ENCODE results near the gene USP21. TPM values are rescaled to one million over a fixed set of nuclear protein-coding genes. Genes with fewer than 3 reads are reported as not detected.

USP21 gene
- total and polyA plus RNA-seq, 9 of the 15 experiments (the other 6 are each of a cell fraction or from before 2014, with no cell fraction given): 4.9 to 52.4 (median 21.6) TPM

GRCh38 chr1:161153682-161154337 lies 5.5 kb upstream of the USP21 start, which contains the start of gene UFC1 (continued):
- TF ChIP-seq NFRKB (IDR thresholded peaks at IDR 0.05; ENCODE audit: low read depth) (peak; percentile 100), FOSL1 (tag; conservative IDR thresholded peaks at IDR 0.05) (no peak; the same call in 1 of the 2 replicates), TBP (optimal IDR thresholded peaks at IDR 0.05; ENCODE audit: low read depth, low read length) (peak; percentile 97), ZNF316 (IDR thresholded peaks at IDR 0.05) (no peak), KDM4B (IDR thresholded peaks at IDR 0.05; ENCODE audit: borderline replicate concordance in 2 of 2, low read depth in 1 of 2) (no peak), ZNF224 (CRISPR knock-in tag; IDR thresholded peaks at IDR 0.05) (no peak), PTRF (tag; IDR thresholded peaks at IDR 0.05) (no peak), MAZ (CRISPR knock-in tag; conservative IDR thresholded peaks at IDR 0.05 in 1 of 2, IDR thresholded peaks at IDR 0.05 in 1 of 2) (peak in 1 of 2 experiments; percentile 44; a peak in 1 of 4 replicates), TAF15 (IDR thresholded peaks at IDR 0.05; ENCODE audit: low read depth, low read length) (no peak), CHAMP1 (IDR thresholded peaks at IDR 0.05) (no peak), TAF7 (tag; IDR thresholded peaks at IDR 0.05) (peak; percentile 97), NFYB (IDR thresholded peaks at IDR 0.05; ENCODE audit: extremely low read depth, insufficient read length) (no peak), SMARCC2 (IDR thresholded peaks at IDR 0.05; ENCODE audit: low read depth) (no peak), GABPA (tag; conservative IDR thresholded peaks at IDR 0.05; ENCODE audit: low read depth) (peak; percentile 99), CSDE1 (IDR thresholded peaks at IDR 0.05) (peak; percentile 51 to 87; a peak in 2 of 4 replicates), LARP7 (IDR thresholded peaks at IDR 0.05) (no peak), HMGN3 (IDR thresholded peaks at IDR 0.05; ENCODE audit: borderline replicate concordance, extremely low read depth, insufficient read length, low read depth, low read length) (no peak), RBM17 (IDR thresholded peaks at IDR 0.05; ENCODE audit: borderline replicate concordance, low read depth, low read length) (no peak), SNIP1 (IDR thresholded peaks at IDR 0.05; ENCODE audit: low read depth) (no peak), ZNF584 (CRISPR knock-in tag; IDR thresholded peaks at IDR 0.05; ENCODE audit: low read depth) (no peak; the same call in 1 of the 2 replicates)
- TF ChIP-seq, protein P1, sequence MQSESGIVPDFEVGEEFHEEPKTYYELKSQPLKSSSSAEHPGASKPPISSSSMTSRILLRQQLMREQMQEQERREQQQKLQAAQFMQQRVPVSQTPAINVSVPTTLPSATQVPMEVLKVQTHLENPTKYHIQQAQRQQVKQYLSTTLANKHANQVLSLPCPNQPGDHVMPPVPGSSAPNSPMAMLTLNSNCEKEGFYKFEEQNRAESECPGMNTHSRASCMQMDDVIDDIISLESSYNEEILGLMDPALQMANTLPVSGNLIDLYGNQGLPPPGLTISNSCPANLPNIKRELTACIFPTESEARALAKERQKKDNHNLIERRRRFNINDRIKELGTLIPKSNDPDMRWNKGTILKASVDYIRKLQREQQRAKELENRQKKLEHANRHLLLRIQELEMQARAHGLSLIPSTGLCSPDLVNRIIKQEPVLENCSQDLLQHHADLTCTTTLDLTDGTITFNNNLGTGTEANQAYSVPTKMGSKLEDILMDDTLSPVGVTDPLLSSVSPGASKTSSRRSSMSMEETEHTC (IDR thresholded peaks at IDR 0.05): no peak
- TF ChIP-seq, protein P2, sequence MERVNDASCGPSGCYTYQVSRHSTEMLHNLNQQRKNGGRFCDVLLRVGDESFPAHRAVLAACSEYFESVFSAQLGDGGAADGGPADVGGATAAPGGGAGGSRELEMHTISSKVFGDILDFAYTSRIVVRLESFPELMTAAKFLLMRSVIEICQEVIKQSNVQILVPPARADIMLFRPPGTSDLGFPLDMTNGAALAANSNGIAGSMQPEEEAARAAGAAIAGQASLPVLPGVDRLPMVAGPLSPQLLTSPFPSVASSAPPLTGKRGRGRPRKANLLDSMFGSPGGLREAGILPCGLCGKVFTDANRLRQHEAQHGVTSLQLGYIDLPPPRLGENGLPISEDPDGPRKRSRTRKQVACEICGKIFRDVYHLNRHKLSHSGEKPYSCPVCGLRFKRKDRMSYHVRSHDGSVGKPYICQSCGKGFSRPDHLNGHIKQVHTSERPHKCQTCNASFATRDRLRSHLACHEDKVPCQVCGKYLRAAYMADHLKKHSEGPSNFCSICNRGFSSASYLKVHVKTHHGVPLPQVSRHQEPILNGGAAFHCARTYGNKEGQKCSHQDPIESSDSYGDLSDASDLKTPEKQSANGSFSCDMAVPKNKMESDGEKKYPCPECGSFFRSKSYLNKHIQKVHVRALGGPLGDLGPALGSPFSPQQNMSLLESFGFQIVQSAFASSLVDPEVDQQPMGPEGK (CRISPR knock-in tag; IDR thresholded peaks at IDR 0.05; ENCODE audit: borderline replicate concordance): no peak
- TF ChIP-seq, protein P3, sequence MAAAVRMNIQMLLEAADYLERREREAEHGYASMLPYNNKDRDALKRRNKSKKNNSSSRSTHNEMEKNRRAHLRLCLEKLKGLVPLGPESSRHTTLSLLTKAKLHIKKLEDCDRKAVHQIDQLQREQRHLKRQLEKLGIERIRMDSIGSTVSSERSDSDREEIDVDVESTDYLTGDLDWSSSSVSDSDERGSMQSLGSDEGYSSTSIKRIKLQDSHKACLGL (CRISPR knock-in tag; IDR thresholded peaks at IDR 0.05; ENCODE audit: borderline replicate concordance, poor library complexity, severe bottlenecking): no peak
